Fibroblast of peridontal ligament (primary cell): ENCODE data around the gene FRAT2.

Experiments used
- DNase-seq: peaks from one replicate; pipeline ENCODE4 v3.0.0-alpha.2; 2010; ENCODE audit errors: extremely low read depth

Gene FRAT2, protein sequence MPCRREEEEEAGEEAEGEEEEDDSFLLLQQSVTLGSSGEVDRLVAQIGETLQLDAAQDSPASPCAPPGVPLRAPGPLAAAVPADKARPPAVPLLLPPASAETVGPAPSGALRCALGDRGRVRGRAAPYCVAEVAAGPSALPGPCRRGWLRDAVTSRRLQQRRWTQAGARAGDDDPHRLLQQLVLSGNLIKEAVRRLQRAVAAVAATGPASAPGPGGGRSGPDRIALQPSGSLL

DNA sequence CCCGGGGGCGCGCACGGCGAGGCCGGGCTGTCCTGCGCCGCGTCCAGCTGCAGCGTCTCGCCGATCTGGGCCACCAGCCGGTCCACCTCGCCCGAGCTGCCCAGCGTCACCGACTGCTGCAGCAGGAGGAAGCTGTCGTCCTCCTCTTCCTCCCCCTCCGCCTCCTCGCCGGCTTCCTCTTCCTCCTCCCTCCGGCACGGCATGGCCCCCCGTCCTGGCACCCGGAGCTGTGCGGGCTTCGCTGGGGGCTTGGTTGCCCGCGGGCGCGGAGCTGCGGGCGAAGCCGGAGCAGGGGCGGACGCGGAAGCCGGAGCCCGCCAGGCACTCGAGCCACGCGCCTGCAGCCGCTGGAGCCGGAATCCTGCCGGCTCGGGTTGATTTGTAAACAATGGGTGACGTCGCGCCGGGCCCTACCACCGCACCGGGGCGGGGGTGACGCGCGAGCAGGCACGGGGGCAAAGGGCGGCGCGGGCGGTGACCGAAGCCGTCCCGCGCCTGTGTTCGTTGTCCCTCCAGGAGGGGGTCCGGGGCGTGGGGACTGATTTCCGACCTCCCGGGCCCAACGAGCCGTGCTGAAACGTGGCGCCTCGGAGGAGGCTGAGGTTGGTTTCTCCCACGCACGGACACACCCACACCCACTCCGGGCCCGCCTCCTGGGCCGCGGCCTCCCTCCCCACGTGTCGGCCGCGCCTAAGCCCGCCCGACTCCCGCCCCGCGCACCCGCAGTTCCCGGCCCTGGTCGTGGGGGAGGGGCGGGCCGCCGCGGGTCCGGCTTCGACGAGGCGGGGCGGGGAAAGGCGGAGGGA is at the start of gene FRAT2:
Gene FRAT2, minus strand, starts transcription at position 360 of the 806 bp plus-strand sequence. Its CDS starts 157 bp downstream, at position 203.
- DNase-seq, result peak; percentile 88

DNA sequence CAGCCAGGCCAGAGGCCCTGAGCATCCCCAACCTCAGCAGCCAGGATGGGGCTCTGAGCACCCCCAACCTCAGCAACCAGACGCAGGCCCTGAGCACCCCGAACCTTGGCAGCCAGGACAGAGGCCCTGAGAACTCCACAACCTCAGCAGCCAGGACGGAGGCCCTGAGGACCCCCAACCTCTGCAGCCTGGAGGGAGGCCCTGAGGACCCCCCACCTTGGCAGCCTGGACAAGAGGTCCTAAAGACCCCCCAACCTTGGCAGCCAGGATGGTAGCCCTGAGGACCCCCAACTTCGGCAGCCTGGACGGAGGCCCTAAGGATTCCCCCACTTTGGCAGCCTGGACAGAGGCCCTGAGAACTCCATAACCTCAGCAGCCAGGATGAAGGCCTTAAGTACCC is 49.6 kb upstream of the FRAT2 start:
- DNase-seq, result no peak

DNA sequence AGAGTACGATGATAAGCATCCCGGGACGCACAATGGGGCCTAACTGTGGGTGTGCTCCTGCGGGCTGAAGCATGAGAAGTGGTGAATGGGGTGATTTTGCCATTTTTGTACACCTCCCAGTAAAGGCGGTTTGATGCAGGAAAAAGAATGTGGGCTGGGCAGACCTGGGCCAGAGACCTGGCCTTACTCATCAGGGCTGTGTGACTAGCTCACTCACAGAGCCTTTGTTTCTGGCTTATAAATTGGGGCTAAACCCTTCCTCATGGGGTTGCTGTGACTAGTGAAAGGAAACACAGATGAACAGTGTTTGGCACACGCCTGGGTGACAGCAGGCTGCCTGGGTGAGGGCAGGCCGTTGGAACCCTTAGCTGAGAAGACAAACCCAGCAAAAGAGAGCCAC is 48.6 kb upstream of the FRAT2 start:
- DNase-seq, result no peak

DNA sequence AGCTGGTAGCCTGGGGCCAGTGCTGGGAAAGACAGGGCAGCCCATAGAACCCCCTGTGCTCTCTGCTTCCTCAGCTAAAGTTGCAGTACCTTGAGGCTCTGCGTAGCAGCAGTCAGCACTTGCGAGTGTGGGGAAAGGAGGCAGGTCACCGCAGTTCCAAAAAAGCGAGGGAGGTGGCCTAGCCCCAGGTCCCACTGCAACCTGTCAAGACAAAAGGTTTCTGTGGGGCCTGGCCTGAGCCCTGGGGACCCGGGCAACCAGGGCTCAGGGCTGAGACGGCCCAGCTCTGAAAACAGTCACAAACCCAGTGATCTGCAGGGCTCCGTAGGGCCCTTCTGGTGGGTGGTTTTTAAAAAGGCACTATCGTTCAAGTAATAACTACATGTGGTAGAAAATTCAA is 47.1 kb upstream of the FRAT2 start:
- no peak for DNase-seq

DNA sequence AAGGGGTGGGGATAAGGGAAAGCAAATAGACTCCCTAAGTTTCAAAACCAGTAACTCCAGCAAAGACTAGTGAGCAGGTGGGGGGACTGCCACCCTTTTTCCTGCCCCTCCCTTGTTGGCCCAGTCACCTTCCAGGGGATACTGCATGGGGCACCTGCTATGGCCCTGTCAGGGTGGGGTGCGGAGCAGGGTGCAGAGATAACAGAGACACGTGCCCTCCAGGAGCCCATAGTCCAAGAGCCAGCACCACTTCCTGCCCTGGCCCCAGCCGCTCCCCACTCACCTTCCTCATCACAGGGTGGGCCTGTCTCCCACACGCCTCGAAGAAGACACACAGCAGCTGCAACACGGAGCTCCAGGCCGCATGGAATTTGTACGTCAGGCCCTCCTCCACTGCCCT is 46.0 kb upstream of the FRAT2 start:
- no peak for DNase-seq

DNA sequence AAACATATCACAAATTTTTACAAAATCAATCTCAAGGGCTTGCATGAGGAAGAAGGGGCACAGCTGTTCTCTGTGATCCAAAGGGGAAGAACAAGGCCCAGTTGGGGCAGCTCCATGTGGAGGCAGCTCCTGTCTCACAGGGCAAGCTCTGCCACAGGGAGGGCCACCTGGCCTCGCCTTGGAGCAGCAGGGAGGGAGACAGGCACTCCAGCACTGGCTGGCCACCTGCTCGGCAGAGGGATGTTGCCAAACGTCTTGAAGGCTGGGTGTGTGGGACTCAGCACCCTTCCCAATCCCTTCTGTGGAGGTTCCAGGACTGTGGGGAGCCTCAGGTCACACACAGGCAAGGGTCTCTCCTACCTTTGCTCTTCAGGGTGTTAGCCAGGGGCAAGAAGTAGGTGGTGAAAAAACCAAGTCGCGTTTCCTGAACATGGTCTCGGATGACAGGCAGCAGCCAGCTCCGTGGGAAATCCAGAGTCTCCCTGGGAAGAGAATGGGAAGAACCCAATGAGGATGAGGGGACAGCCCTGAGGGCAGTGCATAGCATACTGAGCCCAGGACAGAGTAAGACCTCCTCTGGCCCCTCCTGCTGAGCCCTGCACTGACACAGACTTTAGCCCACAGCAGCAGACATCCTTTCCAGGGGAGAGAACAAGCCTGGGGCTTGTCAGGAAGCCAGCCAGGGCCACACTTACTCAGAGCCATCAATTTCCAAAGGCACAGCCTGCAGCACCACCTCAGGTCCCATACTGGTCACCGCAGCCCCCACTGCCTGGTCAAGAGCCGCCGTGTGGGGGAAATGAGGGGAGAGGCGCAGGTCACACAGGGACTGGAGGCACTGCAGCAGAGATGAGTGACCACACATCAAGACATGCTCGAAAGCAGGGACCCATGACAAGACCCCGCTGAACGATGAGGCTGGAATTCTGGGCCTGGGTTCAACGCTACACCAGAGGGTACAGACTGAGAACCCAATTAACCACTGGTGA is 44.7 kb upstream of the FRAT2 start:
- DNase-seq, result no peak

DNA sequence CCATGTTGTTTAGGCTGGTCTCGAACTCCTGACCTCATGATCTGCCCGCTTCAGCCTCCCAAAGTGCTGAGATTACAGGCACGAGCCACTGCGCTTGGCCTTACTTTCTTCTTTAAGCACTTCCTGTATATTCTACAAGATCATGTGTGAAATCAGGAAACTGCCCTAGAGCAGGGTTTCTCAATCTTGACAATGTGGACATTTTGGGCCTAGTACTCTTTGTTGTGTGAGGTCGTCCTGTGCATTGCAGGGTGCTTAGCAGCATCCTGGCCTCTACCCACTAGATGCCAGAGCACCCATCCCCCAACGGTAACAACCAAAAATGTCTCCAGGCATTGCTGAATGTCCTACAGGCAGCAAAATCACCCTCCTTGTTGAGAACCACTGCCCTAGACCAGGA is 41.9 kb upstream of the FRAT2 start:
- DNase-seq, result no peak

DNA sequence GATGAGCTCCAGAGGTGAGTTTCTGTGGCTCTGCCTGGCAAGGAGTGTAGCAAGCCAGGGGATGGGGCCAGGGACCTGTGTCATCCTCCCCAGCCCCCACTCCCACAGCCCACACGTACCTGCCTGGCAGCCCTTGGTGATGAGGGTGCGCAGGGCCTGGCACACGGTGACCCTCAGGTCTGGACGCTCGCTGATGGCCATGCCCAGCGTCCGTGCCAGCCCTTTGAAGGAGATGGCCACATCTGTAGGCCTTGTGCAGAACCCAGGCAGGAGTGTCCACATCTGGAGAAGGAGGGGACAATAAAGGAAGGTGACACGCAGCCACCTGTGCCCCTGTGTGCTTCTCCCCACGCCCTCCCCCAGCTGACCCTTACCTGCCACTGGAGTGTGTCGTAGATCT is 38.9 kb upstream of the FRAT2 start:
- no peak for DNase-seq

DNA sequence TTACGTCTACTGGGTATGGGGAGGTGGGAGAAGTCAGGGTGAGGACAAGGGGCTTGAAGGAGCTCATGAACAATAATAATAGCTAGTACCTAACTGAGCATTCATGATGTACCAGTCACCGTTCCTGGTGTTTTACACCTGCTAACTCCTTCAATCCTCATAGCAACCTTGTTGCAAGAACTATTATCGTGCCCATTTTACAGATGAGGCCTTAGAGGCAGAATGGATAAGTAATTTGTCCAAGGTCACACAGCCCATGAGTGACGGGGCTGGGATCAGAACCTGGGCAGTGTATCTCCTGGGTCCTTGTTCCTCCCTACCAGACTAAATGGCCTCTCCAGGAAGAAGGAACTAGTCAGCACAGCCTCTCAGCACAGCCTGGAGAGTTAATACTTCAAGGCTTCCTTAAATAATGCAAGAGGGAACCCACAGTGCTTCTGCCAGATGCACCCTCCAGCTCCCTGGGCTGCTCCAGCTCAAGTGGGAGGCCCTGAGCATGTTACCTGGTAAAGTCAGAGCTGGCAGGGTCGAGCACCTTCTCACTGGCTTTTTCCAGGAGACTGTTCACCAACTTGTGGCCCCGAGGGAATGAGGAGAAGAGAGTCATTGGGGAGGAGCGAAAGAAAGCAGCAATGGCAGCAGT is 37.8 kb upstream of the FRAT2 start:
- DNase-seq, result no peak

DNA sequence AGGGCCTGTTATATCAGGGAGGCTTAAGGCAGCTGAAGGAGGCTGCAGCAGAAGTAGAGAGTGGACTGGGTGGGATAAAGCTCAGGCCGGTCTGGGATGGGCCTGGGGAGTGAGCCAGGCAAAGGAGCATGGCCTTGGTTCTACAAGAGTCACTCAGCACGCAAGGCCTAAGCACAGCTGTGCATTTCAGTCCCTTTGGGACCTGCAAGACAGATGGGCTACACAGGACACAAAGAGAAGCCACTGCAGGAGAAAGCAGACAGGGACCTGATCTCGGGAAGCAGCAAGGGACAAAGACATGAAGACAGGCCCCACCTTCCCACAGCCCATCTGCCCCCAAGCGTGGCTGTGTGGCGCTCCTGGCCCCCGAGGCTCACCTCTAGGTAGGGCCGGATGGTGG is 37.2 kb upstream of the FRAT2 start:
- DNase-seq, result no peak

DNA sequence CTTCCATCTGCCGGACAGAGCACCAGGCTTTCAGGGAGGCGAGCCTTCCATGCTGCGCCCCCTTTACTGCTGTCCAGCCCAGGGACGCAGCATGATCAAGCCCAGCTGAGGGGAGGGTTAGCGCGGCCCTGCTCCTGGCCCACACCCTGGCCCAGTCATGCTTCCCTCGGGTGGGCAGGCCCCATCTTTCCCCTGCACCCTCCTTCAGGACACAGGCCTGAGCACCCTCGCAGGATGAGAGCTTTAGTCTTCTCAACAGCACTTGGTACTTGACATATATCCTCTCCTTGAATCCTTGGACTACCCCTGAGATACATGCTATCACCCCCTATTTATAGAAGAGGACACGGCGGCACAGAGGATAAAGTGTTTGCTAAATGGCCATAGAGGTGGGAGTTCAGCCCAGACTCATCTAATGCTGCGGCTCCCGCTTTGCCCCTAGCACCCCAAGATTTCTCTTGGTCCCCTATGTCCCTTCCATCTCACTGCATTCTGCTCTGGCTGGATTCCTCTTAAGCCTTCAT is 32.7 kb upstream of the FRAT2 start:
- no peak for DNase-seq

DNA sequence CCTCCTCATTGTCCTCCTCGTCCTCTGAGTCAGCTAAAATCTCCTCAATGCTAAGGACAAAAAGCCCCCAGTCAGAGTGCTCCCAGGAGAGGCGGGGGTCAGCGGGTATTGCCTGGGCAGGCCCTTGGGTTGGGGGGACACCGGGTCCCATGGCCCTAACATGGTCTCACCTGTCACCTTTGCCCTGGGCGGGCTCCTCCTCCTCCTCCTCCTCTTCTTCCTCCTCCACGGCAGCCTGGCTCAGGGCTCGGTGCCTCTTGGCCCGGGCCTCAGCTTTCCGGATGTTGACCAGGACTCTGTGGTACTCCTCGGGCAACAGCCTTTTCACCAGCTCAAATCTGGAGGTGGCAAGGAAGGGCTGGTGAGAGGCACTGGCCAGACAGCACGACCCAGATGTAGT is 32.0 kb upstream of the FRAT2 start:
- no peak for DNase-seq

DNA sequence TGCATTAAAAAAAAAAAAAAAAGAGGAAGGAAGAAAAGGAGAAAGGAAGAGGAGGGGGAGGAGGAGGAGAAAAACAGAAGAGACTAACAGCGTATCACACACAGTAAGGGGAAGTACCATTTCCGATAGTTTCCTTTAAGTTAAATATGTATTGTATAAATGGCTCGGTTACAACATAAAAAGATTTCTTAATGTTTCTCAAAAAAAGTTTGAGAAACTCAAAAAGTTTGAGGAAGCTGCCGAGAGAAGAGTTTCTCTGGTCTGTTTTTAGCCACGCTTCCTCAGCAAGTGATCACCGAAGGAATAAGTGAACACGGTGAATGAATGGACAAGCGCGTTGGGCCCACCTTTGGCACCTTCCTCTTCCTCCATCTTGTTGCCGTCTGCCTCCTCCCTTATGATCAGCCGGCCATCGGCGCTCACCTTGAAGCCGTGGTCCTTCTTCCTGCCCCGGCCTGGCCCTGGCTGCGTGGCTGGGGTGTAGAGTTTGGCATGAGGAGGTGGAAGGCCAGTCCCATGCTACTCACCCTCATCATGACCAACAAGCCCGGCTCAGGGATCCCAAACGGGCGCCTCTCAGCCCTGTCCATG is 31.3 kb upstream of the FRAT2 start:
- DNase-seq, result no peak

DNA sequence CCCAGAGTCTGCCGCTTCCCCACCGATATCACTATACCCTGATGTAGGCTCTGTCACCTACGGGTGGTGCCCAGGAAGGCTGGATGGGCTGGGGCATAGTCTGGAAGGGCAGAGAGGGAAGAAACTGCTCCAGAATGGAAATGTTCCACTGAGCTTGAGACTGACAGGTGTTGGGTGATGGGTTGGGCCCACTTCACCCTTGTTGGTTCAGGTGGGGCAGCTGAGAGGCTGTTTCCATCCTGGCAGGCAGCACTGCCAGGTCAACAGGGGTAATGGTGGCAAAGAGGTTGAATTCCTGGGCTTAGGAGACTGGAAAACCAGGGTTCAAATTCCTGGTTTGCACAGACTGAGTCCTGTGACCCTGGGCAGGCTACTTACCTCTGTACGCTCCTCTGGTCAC is 28.5 kb upstream of the FRAT2 start:
- DNase-seq, result no peak

DNA sequence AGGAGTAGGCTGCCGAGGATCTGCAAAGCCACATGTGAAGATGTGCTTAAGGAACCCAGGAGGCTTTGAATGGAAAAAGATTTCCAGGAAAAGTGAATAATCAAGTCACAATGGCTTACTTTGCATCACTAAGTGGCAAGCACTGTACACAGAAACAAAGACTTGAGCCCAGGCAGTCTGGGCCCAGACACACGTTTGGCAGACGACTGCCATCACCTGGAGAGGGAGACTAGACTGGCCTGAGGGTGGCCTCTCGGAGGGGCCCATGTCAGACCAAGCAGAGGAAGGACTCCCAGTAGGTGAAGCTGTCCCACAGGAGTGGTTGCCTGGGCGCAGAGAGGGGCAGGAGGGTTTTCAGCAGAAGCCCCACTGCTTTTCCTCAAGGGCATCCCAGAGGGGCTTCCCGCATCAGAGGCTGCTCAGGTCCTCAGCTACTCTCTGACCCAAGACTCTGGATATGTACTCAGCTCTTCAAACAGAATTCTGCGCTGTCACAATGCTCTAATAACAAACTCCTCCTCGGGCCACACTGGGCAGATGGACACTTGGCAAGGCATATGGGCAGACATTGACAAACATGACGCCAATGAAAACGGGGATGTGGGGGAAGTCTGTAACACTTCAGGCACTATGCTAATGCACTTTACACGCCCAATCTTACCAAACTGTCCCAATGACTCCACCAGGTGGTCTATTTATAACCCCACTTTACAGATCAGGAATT is 27.9 kb upstream of the FRAT2 start:
- DNase-seq, result no peak

DNA sequence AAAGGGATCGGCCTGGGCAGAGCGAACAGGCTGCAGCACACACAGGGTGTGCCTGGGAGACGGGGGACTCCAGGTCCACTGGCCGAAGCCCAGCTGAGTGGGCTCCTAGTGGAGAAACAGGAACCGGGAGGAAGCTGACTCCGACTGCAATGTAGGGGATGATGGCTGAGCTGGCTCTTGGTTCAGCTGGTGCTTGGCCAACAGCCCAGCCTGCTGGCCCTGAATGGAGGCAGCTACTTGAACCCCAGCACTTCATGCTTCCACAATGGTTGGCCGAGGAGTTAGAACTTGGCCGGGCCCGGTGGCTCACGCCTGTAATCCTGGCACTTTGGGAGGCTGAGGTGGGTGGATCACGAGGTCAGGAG is 27.0 kb upstream of the FRAT2 start:
- no peak for DNase-seq

DNA sequence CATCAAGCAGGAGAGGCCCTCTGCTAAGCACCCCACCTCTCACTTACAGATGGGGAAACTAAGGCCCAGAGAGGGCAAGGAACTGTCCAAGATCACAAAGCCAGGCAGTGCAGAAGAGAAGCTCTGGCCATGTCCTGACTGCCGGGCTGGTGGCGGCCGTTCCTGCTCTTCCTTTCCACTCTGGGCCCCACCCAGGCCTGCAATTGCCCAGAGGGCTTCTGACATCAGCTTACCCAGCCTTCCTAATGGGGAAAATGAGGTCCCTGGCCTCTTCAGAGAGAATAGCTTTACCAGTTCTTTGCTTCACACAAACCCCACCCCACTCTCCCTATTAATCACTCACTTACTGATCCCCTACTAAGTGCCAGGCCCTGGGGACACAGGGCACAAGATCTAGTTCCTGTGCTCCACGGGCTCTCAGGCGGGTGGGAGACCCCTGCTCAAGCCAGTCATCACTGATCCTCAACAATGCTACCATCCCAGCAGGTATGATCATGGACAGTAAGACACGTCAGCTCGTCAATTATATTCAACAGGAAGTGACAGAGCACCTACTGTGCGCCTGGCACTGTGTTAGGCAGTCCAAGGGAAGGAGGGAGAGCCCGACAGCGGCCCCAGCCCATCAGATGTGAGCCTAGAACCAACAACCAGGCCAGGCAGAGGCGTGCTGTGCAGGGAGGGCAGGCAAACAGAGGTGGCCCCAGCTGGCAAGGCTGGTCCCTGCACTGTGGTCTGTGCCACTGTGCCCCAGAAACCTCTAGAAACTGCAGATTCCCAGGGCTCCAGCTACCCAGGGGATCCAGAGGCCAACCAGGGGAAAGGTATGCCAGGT is 26.4 kb upstream of the FRAT2 start:
- no peak for DNase-seq

DNA sequence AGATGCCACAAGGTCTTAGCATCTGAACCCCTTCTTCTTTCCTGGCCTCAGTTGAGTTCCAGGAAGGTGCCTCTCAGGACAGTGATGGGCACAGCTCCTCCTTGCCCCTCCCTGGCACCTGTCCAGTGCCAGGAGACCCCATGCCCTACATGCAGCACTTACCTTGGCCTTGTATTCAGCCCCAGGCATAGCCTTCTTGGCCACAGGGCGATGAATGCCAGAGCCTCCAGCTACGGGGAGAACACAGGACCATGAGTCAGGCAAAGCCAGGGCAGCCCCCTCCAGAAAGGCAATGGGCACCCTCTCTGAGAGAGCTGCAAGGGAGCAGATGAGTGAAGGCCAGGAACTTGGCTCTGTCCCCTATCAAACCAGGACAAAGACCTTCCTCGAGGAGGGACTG is 24.3 kb upstream of the FRAT2 start:
- no peak for DNase-seq

DNA sequence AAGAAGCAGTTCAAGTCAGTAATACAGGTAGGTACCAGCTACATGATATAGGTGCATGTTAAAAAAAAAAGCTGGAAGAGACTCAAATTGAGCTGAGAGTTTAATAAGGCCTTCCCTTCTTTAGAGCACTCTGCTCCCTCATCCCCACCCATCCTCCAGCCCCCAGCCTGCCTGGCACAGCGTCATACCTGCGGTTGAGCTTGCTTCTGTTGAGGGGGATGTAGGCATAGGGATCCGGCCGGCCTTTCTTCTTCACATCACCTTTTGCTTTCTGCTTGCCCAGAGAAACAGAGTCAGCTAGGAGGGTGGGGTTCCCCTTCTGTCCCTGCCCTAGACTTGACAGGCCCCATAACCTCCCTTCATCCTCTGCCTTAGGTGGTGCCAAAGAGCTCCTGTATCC is 23.8 kb upstream of the FRAT2 start:
- DNase-seq, result no peak

DNA sequence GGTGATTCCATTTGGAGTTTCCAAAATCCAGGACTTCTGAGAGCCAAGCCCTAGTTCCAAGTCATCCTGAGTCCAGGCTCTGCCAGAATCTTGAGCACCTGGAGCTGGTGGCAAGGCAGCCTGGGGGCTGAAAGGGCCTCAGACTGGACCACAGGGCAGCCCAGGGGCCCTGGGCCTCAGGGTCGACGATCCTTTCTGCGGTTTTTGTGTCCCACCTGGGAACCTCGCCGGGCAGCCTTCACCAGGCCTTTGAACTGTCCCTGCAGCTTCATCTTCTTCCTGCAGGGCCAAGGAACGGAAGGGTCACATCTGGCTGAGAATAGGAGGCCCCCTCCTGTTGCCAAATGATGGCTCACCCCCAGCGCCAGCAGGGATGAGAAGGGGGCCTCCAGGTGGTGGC is 22.4 kb upstream of the FRAT2 start:
- no peak for DNase-seq
